Lung (tissue), 12 donors: ENCODE results near the gene PDLIM1. TPM values are rescaled to one million over a fixed set of nuclear protein-coding genes. Genes with fewer than 3 reads are reported as not detected.
"Not testable (repeated sequence)": the region's sequence is repeated elsewhere in the genome, so short reads cannot be mapped to it uniquely, and the experiment has no call there.

Experiments
- ATAC-seq: fragments of 200-7000 bp; cut with Tn5 transposase; one replicate; pipeline ENCODE4 v1.9.1; 2020; ENCODE audit warnings: moderate number of reproducible peaks; ENCODE audit not compliant: insufficient read depth, low FRiP score
- DNase-seq, 3 donors: peaks; one replicate each; pipeline ENCODE4 v3.0.0-alpha.2; 2013 to 2017
- H3K27ac ChIP-seq, 2 donors: one replicate each; pipeline ENCODE4 v1.5.1; 2013; ENCODE audit warnings: mild to moderate bottlenecking in 2 of 2, moderate library complexity in 2 of 2, control low read depth in 1 of 2, inconsistent platforms in 1 of 2, low read depth in 1 of 2, low read length in 1 of 2
- H3K27me3 ChIP-seq, 3 donors: one replicate each; pipeline ENCODE4 v1.5.1; 2013; ENCODE audit warnings: low read length in 2 of 3; ENCODE audit not compliant: control insufficient read depth in 3 of 3, insufficient read depth in 3 of 3
- H3K36me3 ChIP-seq, 4 donors: one replicate each; pipeline ENCODE4 v1.5.1; 2013; ENCODE audit warnings: low read length in 4 of 4, mild to moderate bottlenecking in 1 of 4, moderate library complexity in 1 of 4; ENCODE audit not compliant: control insufficient read depth in 4 of 4, insufficient read depth in 4 of 4
- H3K4me1 ChIP-seq, 5 donors: one replicate each; pipeline ENCODE4 v1.5.1; 2013; ENCODE audit warnings: low read length in 5 of 5, mild to moderate bottlenecking in 2 of 5, moderate library complexity in 1 of 5; ENCODE audit not compliant: control insufficient read depth in 5 of 5, insufficient read depth in 5 of 5
- H3K4me3 ChIP-seq: one replicate; pipeline ENCODE4 v1.5.1; 2013; ENCODE audit warnings: mild to moderate bottlenecking, control low read depth, moderate library complexity
- H3K9ac ChIP-seq, 2 donors: one replicate each; pipeline ENCODE4 v1.5.1; 2013; ENCODE audit warnings: low read length in 2 of 2, control low read depth in 1 of 2; ENCODE audit not compliant: insufficient read depth in 1 of 2
- H3K9me3 ChIP-seq, 4 donors: one replicate each; pipeline ENCODE4 v1.5.1; 2013; ENCODE audit warnings: low read length in 3 of 4, mild to moderate bottlenecking in 1 of 4, moderate library complexity in 1 of 4; ENCODE audit not compliant: control insufficient read depth in 4 of 4, insufficient read depth in 3 of 4
- CTCF ChIP-seq: IDR thresholded peaks from 2 replicates; pipeline ENCODE4 v1.5.1; 2012; ENCODE audit warnings: mild to moderate bottlenecking; ENCODE audit errors: control extremely low read depth, extremely low read depth
- WGBS, 2 donors: extraction: QIAGEN DNeasy Blood & Tissue Kit; methylation state at CpG; one replicate each; pipeline ENCODE4 v1.1.7; 2013; 5-methylcytosine and 5-hydroxymethylcytosine counted together
- polyA plus RNA-seq, 2 donors: library from polyadenylated mRNA; stranded (reverse); fragments of 200-250 nt; gene quantifications; one replicate each; pipeline ENCODE4 v1.2.1, GENCODE V29; 2013
- total RNA-seq, 2 donors: library from RNA; depleted of rRNA in 1 of 2; stranded (reverse); fragments of >200 nt in 1 of 2; gene quantifications; one replicate each; pipeline ENCODE4 v1.2.1, GENCODE V29; 2014 to 2021
- donor health status: control.
- donor health status: control.
- donor health status: Bipolar disorder and iron deficiency.
- donor health status: healthy.
- donor health status: DM: yes; HTN: yes; CAD: no.

PDLIM1 gene
- total and polyA plus RNA-seq, 4 donors = 61.4 to 243 (median 178) TPM

- WGBS, 2 donors = 88 to 89% methylated on average over 5 of the region's 5 CpGs
- TF ChIP-seq CTCF = no peak
- Histone ChIP-seq H3K4me1 (peaks cover 0 to 10% (median 0%) of the 10 kb centered on the region in 5 donors), H3K9ac (no peak overlapping the region), H3K27me3 (no peaks in the 10 kb centered on the region), H3K4me3 (no peak overlapping the region), H3K9me3 (peaks cover 0 to 8% (median 0%) of the 10 kb centered on the region in 4 donors), H3K27ac (no peak overlapping the region), H3K36me3 (peaks cover 10 to 30% (median 21%) of the 10 kb centered on the region in 4 donors)
- ATAC-seq = no peak
- no peak for DNase-seq
These were observed 55.9 kb downstream of the PDLIM1 start for GRCh38 chr10:95234951-95235350.

- DNase-seq = no peak
- 92 to 98% methylated on average over 2 of the region's 2 CpGs for WGBS, 2 donors
- H3K9ac ChIP-seq = no peak overlapping the region
- ATAC-seq = no peak
- no peaks in the 10 kb centered on the region for H3K27me3 ChIP-seq
- peaks cover 0 to 10% (median 0%) of the 10 kb centered on the region in 5 donors for H3K4me1 ChIP-seq
- no peak overlapping the region for H3K4me3 ChIP-seq
- H3K27ac ChIP-seq = no peak overlapping the region
- peaks cover 10 to 28% (median 19%) of the 10 kb centered on the region in 4 donors for H3K36me3 ChIP-seq
- peaks cover 0 to 8% (median 0%) of the 10 kb centered on the region in 4 donors for H3K9me3 ChIP-seq
- no peak for TF ChIP-seq CTCF
These were observed 57.3 kb downstream of the PDLIM1 start for GRCh38 chr10:95233377-95234034.

- H3K27me3 ChIP-seq, H3K9me3 ChIP-seq, H3K4me1 ChIP-seq: not testable (repeated sequence)
- Histone ChIP-seq H3K36me3 (peaks cover 0 to 11% (median 6%) of the 10 kb centered on the region in 4 donors), H3K4me3 (peak overlapping the region; percentile 34), H3K9ac (peak overlapping the region in 1 of 2 donors; percentile 84), H3K27ac (peak overlapping the region in 1 of 2 donors; percentile 45)
- peak; percentile 70 to 81 (median 75) for DNase-seq
- 41 to 43% methylated on average over 34 to 36 of the region's 36 CpGs for WGBS, 2 donors
- ATAC-seq = peak; percentile 43
These were observed 59.9 kb downstream of the PDLIM1 start for GRCh38 chr10:95230677-95231586.
